ENCODE measurements around the gene ACAD11. TPM values are rescaled to one million over a fixed set of nuclear protein-coding genes. Genes with fewer than 3 reads are reported as not detected.

The ACAD11 gene
- total and polyA plus RNA-seq, 4 donors = 52.2 to 357 (median 65.6) TPM

DNA sequence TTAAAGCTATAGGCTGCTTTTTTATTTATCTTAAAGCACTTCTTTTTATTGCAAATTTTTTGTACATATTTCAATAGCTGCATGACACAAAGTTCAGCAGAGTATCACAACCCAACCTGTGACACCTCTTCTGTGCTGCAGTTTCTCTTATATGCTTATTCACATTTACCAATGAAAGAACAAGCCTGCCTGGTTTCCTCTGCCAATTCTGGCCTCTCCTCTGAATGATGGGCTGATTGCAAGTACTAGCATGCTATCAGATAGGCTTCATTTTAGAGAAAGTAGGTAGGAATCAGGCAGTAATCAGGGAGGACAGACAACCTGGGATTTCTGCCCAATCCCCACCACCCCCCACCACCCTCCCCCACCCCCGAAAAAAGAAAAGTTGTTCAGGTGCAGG is 36.0 kb downstream of the ACAD11 start:
- Histone ChIP-seq H3K27ac (ENCODE audit: low read depth in 1 of 2, low read length in 2 of 2) (no peak overlapping the region), H3K4me3 (ENCODE audit: low read depth in 1 of 3, low read length in 3 of 3) (no peak overlapping the region), H3K9ac (ENCODE audit: low read depth in 1 of 2, low read length in 2 of 2) (no peak overlapping the region), H3K36me3 (ENCODE audit: control insufficient read depth in 4 of 4, insufficient read depth in 3 of 4, low read depth in 1 of 4, low read length in 3 of 4) (peaks cover 6 to 49% (median 32%) of the 10 kb centered on the region in 4 donors), H3K27me3 (ENCODE audit: control insufficient read depth in 4 of 4, insufficient read depth in 4 of 4, low read length in 3 of 4) (no peaks in the 10 kb centered on the region), H3K9me3 (ENCODE audit: control insufficient read depth in 4 of 4, low read length in 3 of 4) (peaks cover 0 to 3% (median 0%) of the 10 kb centered on the region in 4 donors), H3K4me1 (ENCODE audit: control insufficient read depth in 4 of 4, insufficient read depth in 4 of 4, low read length in 3 of 4) (no peaks in the 10 kb centered on the region)
- TF ChIP-seq YY1 (IDR thresholded peaks at IDR 0.05) = no peak
- TF ChIP-seq, protein P1, sequence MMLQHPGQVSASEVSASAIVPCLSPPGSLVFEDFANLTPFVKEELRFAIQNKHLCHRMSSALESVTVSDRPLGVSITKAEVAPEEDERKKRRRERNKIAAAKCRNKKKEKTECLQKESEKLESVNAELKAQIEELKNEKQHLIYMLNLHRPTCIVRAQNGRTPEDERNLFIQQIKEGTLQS (IDR thresholded peaks at IDR 0.05) = no peak
- TF ChIP-seq TAF1 (conservative IDR thresholded peaks at IDR 0.05) = no peak
- no peak for TF ChIP-seq SP1 (IDR thresholded peaks at IDR 0.05)
- no peak for TF ChIP-seq GABPA (IDR thresholded peaks at IDR 0.05 in 1 of 2, conservative IDR thresholded peaks at IDR 0.05 in 1 of 2)
- TF ChIP-seq JUND (IDR thresholded peaks at IDR 0.05) = no peak
- TF ChIP-seq FOXA1 (IDR thresholded peaks at IDR 0.05) = no peak
- TF ChIP-seq HNF4A (conservative IDR thresholded peaks at IDR 0.05) = no peak
- TF ChIP-seq, protein P2, sequence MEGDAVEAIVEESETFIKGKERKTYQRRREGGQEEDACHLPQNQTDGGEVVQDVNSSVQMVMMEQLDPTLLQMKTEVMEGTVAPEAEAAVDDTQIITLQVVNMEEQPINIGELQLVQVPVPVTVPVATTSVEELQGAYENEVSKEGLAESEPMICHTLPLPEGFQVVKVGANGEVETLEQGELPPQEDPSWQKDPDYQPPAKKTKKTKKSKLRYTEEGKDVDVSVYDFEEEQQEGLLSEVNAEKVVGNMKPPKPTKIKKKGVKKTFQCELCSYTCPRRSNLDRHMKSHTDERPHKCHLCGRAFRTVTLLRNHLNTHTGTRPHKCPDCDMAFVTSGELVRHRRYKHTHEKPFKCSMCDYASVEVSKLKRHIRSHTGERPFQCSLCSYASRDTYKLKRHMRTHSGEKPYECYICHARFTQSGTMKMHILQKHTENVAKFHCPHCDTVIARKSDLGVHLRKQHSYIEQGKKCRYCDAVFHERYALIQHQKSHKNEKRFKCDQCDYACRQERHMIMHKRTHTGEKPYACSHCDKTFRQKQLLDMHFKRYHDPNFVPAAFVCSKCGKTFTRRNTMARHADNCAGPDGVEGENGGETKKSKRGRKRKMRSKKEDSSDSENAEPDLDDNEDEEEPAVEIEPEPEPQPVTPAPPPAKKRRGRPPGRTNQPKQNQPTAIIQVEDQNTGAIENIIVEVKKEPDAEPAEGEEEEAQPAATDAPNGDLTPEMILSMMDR (IDR thresholded peaks at IDR 0.05; ENCODE audit: low read depth, low read length, missing input control) = no peak
- TF ChIP-seq, protein P3, sequence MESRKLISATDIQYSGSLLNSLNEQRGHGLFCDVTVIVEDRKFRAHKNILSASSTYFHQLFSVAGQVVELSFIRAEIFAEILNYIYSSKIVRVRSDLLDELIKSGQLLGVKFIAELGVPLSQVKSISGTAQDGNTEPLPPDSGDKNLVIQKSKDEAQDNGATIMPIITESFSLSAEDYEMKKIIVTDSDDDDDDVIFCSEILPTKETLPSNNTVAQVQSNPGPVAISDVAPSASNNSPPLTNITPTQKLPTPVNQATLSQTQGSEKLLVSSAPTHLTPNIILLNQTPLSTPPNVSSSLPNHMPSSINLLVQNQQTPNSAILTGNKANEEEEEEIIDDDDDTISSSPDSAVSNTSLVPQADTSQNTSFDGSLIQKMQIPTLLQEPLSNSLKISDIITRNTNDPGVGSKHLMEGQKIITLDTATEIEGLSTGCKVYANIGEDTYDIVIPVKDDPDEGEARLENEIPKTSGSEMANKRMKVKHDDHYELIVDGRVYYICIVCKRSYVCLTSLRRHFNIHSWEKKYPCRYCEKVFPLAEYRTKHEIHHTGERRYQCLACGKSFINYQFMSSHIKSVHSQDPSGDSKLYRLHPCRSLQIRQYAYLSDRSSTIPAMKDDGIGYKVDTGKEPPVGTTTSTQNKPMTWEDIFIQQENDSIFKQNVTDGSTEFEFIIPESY (IDR thresholded peaks at IDR 0.05) = no peak
- no peak for TF ChIP-seq EGR1 (IDR thresholded peaks at IDR 0.05; ENCODE audit: low read depth in 2 of 2)
- TF ChIP-seq NR2F2 (IDR thresholded peaks at IDR 0.05) = no peak
- no peak for TF ChIP-seq RXRA (IDR thresholded peaks at IDR 0.05)
- TF ChIP-seq FOXA2 (IDR thresholded peaks at IDR 0.05) = no peak
- TF ChIP-seq, protein P4, sequence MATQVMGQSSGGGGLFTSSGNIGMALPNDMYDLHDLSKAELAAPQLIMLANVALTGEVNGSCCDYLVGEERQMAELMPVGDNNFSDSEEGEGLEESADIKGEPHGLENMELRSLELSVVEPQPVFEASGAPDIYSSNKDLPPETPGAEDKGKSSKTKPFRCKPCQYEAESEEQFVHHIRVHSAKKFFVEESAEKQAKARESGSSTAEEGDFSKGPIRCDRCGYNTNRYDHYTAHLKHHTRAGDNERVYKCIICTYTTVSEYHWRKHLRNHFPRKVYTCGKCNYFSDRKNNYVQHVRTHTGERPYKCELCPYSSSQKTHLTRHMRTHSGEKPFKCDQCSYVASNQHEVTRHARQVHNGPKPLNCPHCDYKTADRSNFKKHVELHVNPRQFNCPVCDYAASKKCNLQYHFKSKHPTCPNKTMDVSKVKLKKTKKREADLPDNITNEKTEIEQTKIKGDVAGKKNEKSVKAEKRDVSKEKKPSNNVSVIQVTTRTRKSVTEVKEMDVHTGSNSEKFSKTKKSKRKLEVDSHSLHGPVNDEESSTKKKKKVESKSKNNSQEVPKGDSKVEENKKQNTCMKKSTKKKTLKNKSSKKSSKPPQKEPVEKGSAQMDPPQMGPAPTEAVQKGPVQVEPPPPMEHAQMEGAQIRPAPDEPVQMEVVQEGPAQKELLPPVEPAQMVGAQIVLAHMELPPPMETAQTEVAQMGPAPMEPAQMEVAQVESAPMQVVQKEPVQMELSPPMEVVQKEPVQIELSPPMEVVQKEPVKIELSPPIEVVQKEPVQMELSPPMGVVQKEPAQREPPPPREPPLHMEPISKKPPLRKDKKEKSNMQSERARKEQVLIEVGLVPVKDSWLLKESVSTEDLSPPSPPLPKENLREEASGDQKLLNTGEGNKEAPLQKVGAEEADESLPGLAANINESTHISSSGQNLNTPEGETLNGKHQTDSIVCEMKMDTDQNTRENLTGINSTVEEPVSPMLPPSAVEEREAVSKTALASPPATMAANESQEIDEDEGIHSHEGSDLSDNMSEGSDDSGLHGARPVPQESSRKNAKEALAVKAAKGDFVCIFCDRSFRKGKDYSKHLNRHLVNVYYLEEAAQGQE (IDR thresholded peaks at IDR 0.05) = no peak
- no peak for TF ChIP-seq HNF4G (IDR thresholded peaks at IDR 0.05)
- no peak for TF ChIP-seq RAD21 (IDR thresholded peaks at IDR 0.05)
- TF ChIP-seq, protein P5, sequence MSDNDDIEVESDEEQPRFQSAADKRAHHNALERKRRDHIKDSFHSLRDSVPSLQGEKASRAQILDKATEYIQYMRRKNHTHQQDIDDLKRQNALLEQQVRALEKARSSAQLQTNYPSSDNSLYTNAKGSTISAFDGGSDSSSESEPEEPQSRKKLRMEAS (IDR thresholded peaks at IDR 0.05) = no peak
- DNase-seq (ENCODE audit: low spot score) = no peak
- 95% methylated on average over 1 of the region's 1 CpG for WGBS

Data from liver (tissue), 9 donors.